Duodenal mucosa (tissue), 2 donors: ENCODE results near the gene IL23R.
A peak's percentile ranks its signal among the peaks of the same experiment; 100 is the strongest.

Experiments used
- H3K27ac ChIP-seq: one replicate; pipeline ENCODE4 v1.7.0; 2013; ENCODE audit warnings: low read depth, low read length
- H3K27me3 ChIP-seq, 2 donors: one replicate each; pipeline ENCODE4 v1.7.0; 2013; ENCODE audit warnings: low read length in 2 of 2, control low read depth in 1 of 2; ENCODE audit not compliant: insufficient read depth in 2 of 2, control insufficient read depth in 1 of 2
- H3K36me3 ChIP-seq, 2 donors: one replicate each; pipeline ENCODE4 v1.7.0; 2013; ENCODE audit warnings: low read length in 2 of 2, control low read depth in 1 of 2; ENCODE audit not compliant: insufficient read depth in 2 of 2, control insufficient read depth in 1 of 2
- H3K4me1 ChIP-seq, 2 donors: one replicate each; pipeline ENCODE4 v1.7.0; 2013; ENCODE audit warnings: low read length in 2 of 2, control low read depth in 1 of 2; ENCODE audit not compliant: insufficient read depth in 2 of 2, control insufficient read depth in 1 of 2
- H3K4me3 ChIP-seq, 2 donors: one replicate each; pipeline ENCODE4 v1.7.0; 2013; ENCODE audit warnings: low read length in 2 of 2, low read depth in 1 of 2
- H3K9ac ChIP-seq, 2 donors: one replicate each; pipeline ENCODE4 v1.7.0; 2013; ENCODE audit warnings: low read length in 2 of 2, low read depth in 1 of 2
- H3K9me3 ChIP-seq, 2 donors: one replicate each; pipeline ENCODE4 v1.7.0; 2013; ENCODE audit warnings: low read length in 2 of 2, control low read depth in 1 of 2; ENCODE audit not compliant: control insufficient read depth in 1 of 2

The IL23R gene

GRCh38 chr1:67166196-67166595 is at the start of gene IL23R:
Gene IL23R (plus strand): TSS chr1:67166454. CDS start chr1:67168121, 1,667 bp downstream.
- Histone ChIP-seq H3K27me3 (no peaks in the 10 kb centered on the region), H3K4me3 (no peak within 1 kb of the TSS), H3K36me3 (no peaks in the 10 kb centered on the region), H3K4me1 (no peaks in the 10 kb centered on the region), H3K9me3 (no peaks in the 10 kb centered on the region), H3K27ac (no peak within 1 kb of the TSS), H3K9ac (no peak within 1 kb of the TSS)

DNA sequence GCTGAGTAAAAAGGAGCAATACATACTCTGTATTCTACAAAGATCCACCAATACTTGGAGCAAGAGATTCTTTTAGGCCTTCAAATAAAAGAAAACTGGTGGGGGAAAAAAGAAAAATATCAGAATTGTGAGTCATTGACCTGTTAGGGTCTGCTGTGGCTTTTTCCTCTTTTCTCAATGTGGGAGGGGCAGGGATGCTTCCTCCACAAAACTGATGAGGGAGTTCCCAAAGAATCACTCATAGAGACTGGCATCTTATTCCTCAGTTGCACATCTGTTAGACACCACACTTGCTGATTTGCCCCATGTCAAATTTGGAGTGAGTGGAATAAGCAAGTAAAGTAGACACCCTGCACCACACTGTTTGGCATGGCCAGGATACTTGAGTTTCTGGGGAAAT is 48.1 kb upstream of the IL23R start:
- Histone ChIP-seq H3K36me3 (no peaks in the 10 kb centered on the region), H3K27me3 (no peaks in the 10 kb centered on the region), H3K4me3 (no peak overlapping the region), H3K4me1 (no peaks in the 10 kb centered on the region), H3K9ac (no peak overlapping the region), H3K27ac (no peak overlapping the region), H3K9me3 (peaks cover 0 to 9% of the 10 kb centered on the region in 2 donors)

GRCh38 chr1:67118646-67119045 is 47.6 kb upstream of the IL23R start:
- Histone ChIP-seq H3K9ac (no peak overlapping the region), H3K4me1 (no peaks in the 10 kb centered on the region), H3K27ac (no peak overlapping the region), H3K9me3 (peaks cover 0 to 7% of the 10 kb centered on the region in 2 donors), H3K27me3 (no peaks in the 10 kb centered on the region), H3K36me3 (no peaks in the 10 kb centered on the region), H3K4me3 (no peak overlapping the region)

GRCh38 chr1:67120855-67121619 is 45.2 kb upstream of the IL23R start:
- Histone ChIP-seq H3K36me3 (no peaks in the 10 kb centered on the region), H3K4me3 (no peak overlapping the region), H3K27me3 (no peaks in the 10 kb centered on the region), H3K4me1 (no peaks in the 10 kb centered on the region), H3K27ac (no peak overlapping the region), H3K9ac (no peak overlapping the region), H3K9me3 (no peaks in the 10 kb centered on the region)

- no peaks in the 10 kb centered on the region for H3K4me1 ChIP-seq
- H3K4me3 ChIP-seq: no peak overlapping the region
- no peaks in the 10 kb centered on the region for H3K36me3 ChIP-seq
- H3K27me3 ChIP-seq: no peaks in the 10 kb centered on the region
- H3K9me3 ChIP-seq: no peaks in the 10 kb centered on the region
- H3K27ac ChIP-seq: no peak overlapping the region
- no peak overlapping the region for H3K9ac ChIP-seq
These were observed 41.8 kb upstream of the IL23R start for GRCh38 chr1:67124455-67124854.

DNA sequence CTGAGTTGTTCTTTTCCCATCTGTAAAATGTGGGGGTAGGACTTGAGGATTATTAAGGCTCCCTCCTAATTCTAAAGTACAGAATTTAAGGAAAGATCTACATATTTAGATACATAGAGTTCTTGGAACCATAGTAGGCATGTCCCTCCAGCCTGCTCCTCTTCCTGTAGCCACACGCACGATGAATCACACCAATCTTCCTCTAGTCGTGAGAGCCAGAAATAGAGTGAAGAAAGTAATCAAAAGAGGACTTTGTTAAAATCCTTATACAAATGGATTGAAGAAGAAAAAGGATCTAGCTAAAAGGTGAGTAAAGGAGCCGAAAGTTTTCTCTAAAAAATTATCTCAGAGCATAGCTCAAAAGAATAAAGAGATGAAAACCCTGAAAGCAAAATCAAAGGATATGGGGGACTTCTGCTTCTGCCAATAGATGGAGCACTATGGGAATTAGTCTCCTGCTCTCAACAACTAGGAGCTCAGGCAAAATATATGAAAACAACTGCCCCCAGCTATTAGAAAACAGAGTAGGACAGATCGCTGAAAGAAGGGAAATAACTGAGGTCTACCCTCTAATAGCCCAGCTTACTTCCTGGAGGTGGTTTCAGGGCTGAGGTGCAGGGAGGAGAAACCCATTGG is 40.0 kb upstream of the IL23R start:
- no peak overlapping the region for H3K9ac ChIP-seq

DNA sequence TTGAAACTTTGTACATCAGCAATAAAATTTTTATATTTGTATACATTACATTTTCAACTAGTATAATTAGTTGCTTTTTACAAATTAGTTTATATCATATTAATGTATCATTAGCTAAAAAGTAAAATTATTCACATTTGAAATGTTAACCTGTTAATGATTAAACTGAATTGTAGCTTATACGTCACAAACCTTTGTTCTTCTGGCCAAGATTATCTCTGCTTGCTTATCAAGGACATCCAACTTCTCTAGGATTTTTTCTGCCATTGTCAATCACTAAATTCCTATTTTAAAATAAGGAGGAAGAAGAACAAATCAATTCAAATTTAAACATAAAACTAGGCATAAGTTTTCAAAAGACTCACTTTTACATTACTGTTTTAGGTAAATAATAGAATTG is 39.3 kb upstream of the IL23R start:
- H3K27me3 ChIP-seq: no peaks in the 10 kb centered on the region

More for the DNA sequence above, 40.0 kb upstream of the IL23R start:
- H3K36me3 ChIP-seq: no peaks in the 10 kb centered on the region
- no peaks in the 10 kb centered on the region for H3K9me3 ChIP-seq
- no peak overlapping the region for H3K4me3 ChIP-seq
- no peaks in the 10 kb centered on the region for H3K27me3 ChIP-seq
- H3K4me1 ChIP-seq: no peaks in the 10 kb centered on the region
- no peak overlapping the region for H3K27ac ChIP-seq

GRCh38 chr1:67130673-67131072 is 35.6 kb upstream of the IL23R start:
- Histone ChIP-seq H3K36me3 (no peaks in the 10 kb centered on the region), H3K27ac (no peak overlapping the region), H3K4me1 (peaks cover 0 to 6% of the 10 kb centered on the region in 2 donors), H3K9me3 (no peaks in the 10 kb centered on the region), H3K9ac (no peak overlapping the region), H3K27me3 (no peaks in the 10 kb centered on the region), H3K4me3 (no peak overlapping the region)

More for the DNA sequence above, 39.3 kb upstream of the IL23R start:
- H3K27ac ChIP-seq: no peak overlapping the region
- no peak overlapping the region for H3K4me3 ChIP-seq
- no peaks in the 10 kb centered on the region for H3K9me3 ChIP-seq
- H3K9ac ChIP-seq: no peak overlapping the region
- H3K36me3 ChIP-seq: no peaks in the 10 kb centered on the region
- H3K4me1 ChIP-seq: no peaks in the 10 kb centered on the region

- Histone ChIP-seq H3K27me3 (no peaks in the 10 kb centered on the region), H3K4me3 (no peak overlapping the region), H3K9me3 (no peaks in the 10 kb centered on the region), H3K9ac (no peak overlapping the region), H3K4me1 (peaks cover 13 to 18% of the 10 kb centered on the region in 2 donors), H3K36me3 (no peaks in the 10 kb centered on the region), H3K27ac (no peak overlapping the region)
These were observed 33.1 kb upstream of the IL23R start for GRCh38 chr1:67133177-67133576.

- Histone ChIP-seq H3K4me1 (peaks cover 21 to 25% of the 10 kb centered on the region in 2 donors), H3K4me3 (peak within 1 kb of the TSS in 1 of 2 donors; percentile 43), H3K27me3 (no peaks in the 10 kb centered on the region), H3K9me3 (no peaks in the 10 kb centered on the region), H3K36me3 (no peaks in the 10 kb centered on the region), H3K9ac (no peak within 1 kb of the TSS), H3K27ac (no peak within 1 kb of the TSS)
These were observed 31.6 kb upstream of the IL23R start, which contains the start of gene C1orf141 for GRCh38 chr1:67134695-67135094. Gene C1orf141 (minus strand): TSS chr1:67134970. CDS start chr1:67127240, 7,730 bp downstream.
